Endothelial cell (in vitro differentiated cells): ENCODE data around the gene AP1M2. TPM values are rescaled to one million over a fixed set of nuclear protein-coding genes. Genes with fewer than 3 reads are reported as not detected.
"Not testable (repeated sequence)": the region's sequence is repeated elsewhere in the genome, so short reads cannot be mapped to it uniquely, and the experiment has no call there.

ENCODE experiments used
- DNase-seq: peaks from one replicate; pipeline ENCODE4 v3.0.0; 2021; ENCODE audit warnings: low spot score
- H3K27ac Mint-ChIP-seq: one replicate; pipeline ENCODE4 v1.8.0; 2021; ENCODE audit warnings: mixed read lengths, inconsistent platforms; ENCODE audit not compliant: unreplicated experiment
- H3K27me3 Mint-ChIP-seq: one replicate; pipeline ENCODE4 v1.8.0; 2021; ENCODE audit warnings: mild to moderate bottlenecking, moderate library complexity, mixed read lengths, inconsistent platforms; ENCODE audit not compliant: unreplicated experiment
- H3K36me3 Mint-ChIP-seq: one replicate; pipeline ENCODE4 v1.8.0; 2021; ENCODE audit warnings: mild to moderate bottlenecking, low read depth, mixed read lengths, inconsistent platforms; ENCODE audit not compliant: unreplicated experiment
- H3K4me1 Mint-ChIP-seq: one replicate; pipeline ENCODE4 v1.8.0; 2021; ENCODE audit warnings: mild to moderate bottlenecking, mixed read lengths, inconsistent platforms; ENCODE audit not compliant: unreplicated experiment
- H3K4me3 Mint-ChIP-seq: one replicate; pipeline ENCODE4 v1.8.0; 2021; ENCODE audit warnings: mild to moderate bottlenecking, mixed read lengths, inconsistent platforms; ENCODE audit not compliant: unreplicated experiment
- H3K9me3 Mint-ChIP-seq: one replicate; pipeline ENCODE4 v1.8.0; 2021; ENCODE audit warnings: mixed read lengths, inconsistent platforms; ENCODE audit not compliant: unreplicated experiment
- CTCF ChIP-seq: fragments of 200-600 bp; sonication (generic); IDR thresholded peaks from one replicate; pipeline ENCODE4 v1.5.0; 2021; ENCODE audit warnings: antibody characterized with exemption; ENCODE audit not compliant: unreplicated experiment
- total RNA-seq: library from RNA; stranded (reverse); fragmentation: NEBNext Ultra II Directional; extraction: Animal tissue kit (Norgen Biotek cat#: 25700); gene quantifications from one replicate; pipeline ENCODE4 v1.2.1, GENCODE V29; 2021; ENCODE audit not compliant: unreplicated experiment

AP1M2 gene
- total RNA-seq, 1 donor from 2014 or later = 7.5 TPM

GRCh38 chr19:10551698-10552301 is 35.3 kb downstream of the AP1M2 start:
- H3K36me3 Mint-ChIP-seq = peaks cover 8% of the 10 kb centered on the region
- no peak overlapping the region for H3K27ac Mint-ChIP-seq
- H3K4me3 Mint-ChIP-seq = no peak overlapping the region
- DNase-seq = no peak
- H3K27me3 Mint-ChIP-seq = no peaks in the 10 kb centered on the region
- no peaks in the 10 kb centered on the region for H3K9me3 Mint-ChIP-seq
- H3K4me1 Mint-ChIP-seq = no peaks in the 10 kb centered on the region
- TF ChIP-seq CTCF = no peak

GRCh38 chr19:10551006-10551405 is 36.1 kb downstream of the AP1M2 start:
- H3K9me3 Mint-ChIP-seq, H3K27ac Mint-ChIP-seq, H3K27me3 Mint-ChIP-seq, H3K36me3 Mint-ChIP-seq, H3K4me3 Mint-ChIP-seq, DNase-seq, H3K4me1 Mint-ChIP-seq: not testable (repeated sequence)

GRCh38 chr19:10550336-10550735 is 36.8 kb downstream of the AP1M2 start:
- peak overlapping the region; percentile 29 for H3K4me3 Mint-ChIP-seq
- H3K36me3 Mint-ChIP-seq = peaks cover 8% of the 10 kb centered on the region
- no peak for TF ChIP-seq CTCF
- no peak for DNase-seq
- no peaks in the 10 kb centered on the region for H3K4me1 Mint-ChIP-seq
- H3K27me3 Mint-ChIP-seq = no peaks in the 10 kb centered on the region
- no peaks in the 10 kb centered on the region for H3K9me3 Mint-ChIP-seq
- no peak overlapping the region for H3K27ac Mint-ChIP-seq

- no peaks in the 10 kb centered on the region for H3K4me1 Mint-ChIP-seq
- no peak for DNase-seq
- no peak for TF ChIP-seq CTCF
- no peaks in the 10 kb centered on the region for H3K9me3 Mint-ChIP-seq
- peaks cover 8% of the 10 kb centered on the region for H3K36me3 Mint-ChIP-seq
- peak overlapping the region; percentile 29 for H3K4me3 Mint-ChIP-seq
- H3K27ac Mint-ChIP-seq = no peak overlapping the region
- H3K27me3 Mint-ChIP-seq = no peaks in the 10 kb centered on the region
Observed at GRCh38 chr19:10549733-10550132, 37.4 kb downstream of the AP1M2 start.

GRCh38 chr19:10548746-10549276 is 38.3 kb downstream of the AP1M2 start:
- Mint-ChIP-seq H3K4me1 (no peaks in the 10 kb centered on the region), H3K36me3 (peaks cover 5% of the 10 kb centered on the region), H3K9me3 (no peaks in the 10 kb centered on the region), H3K27me3 (peaks cover 2% of the 10 kb centered on the region), H3K4me3 (peak overlapping the region; percentile 29), H3K27ac (no peak overlapping the region)
- no peak for TF ChIP-seq CTCF
- no peak for DNase-seq
